GM20000 (cell line): Measurements from ENCODE around the gene SLC39A11.

Experiments
- DNase-seq: peaks from one replicate; pipeline ENCODE4 v3.0.0; 2012; ENCODE audit warnings: low spot score
- TF ChIP-seq, protein P1 (sequence below): IDR thresholded peaks from 2 replicates; pipeline ENCODE4 v1.5.1; 2012; ENCODE audit warnings: mild to moderate bottlenecking, control low read depth; ENCODE audit errors: extremely low read depth, missing control alignments

The SLC39A11 gene

DNA sequence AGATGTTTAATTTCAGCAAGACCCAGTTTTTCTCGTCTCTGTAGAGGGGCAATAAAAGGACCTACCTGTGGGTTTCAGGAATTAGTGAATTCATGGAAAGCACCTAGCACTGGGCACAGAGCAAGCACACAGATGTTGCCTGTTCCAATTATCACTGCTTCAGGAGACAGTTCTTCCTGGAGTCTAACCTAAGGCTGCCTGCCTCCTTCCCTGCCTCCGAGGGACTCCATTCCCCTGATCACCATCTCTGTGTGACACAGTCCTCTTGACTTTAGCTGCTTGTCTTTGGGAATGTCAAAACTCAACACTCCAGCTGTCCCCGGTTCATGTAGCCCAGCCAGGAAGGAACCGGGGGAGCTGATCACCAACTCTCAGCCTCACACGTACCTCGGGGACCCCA lies 474.9 kb downstream of the SLC39A11 start:
- DNase-seq, result no peak
- TF ChIP-seq, protein P1, sequence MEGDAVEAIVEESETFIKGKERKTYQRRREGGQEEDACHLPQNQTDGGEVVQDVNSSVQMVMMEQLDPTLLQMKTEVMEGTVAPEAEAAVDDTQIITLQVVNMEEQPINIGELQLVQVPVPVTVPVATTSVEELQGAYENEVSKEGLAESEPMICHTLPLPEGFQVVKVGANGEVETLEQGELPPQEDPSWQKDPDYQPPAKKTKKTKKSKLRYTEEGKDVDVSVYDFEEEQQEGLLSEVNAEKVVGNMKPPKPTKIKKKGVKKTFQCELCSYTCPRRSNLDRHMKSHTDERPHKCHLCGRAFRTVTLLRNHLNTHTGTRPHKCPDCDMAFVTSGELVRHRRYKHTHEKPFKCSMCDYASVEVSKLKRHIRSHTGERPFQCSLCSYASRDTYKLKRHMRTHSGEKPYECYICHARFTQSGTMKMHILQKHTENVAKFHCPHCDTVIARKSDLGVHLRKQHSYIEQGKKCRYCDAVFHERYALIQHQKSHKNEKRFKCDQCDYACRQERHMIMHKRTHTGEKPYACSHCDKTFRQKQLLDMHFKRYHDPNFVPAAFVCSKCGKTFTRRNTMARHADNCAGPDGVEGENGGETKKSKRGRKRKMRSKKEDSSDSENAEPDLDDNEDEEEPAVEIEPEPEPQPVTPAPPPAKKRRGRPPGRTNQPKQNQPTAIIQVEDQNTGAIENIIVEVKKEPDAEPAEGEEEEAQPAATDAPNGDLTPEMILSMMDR, result no peak

DNA sequence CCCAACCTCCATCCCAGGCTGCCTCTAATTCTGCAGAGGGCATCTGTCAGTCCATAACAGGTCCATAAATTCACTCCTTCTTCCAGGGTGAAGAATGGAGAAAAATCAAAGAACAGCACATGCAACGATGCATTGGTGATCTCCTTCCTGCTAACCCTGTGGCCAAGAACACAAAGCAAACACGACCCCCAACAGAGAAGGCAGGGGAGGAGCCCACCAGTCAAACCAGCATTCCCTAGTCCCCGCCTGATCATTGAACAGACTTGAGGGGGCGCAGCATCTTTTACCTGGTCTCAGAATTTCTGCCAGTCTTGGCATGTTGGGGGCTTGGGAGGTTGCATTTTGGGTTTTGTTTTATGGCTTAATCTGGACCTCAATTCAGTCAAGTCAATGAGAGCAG lies 476.0 kb downstream of the SLC39A11 start:
- TF ChIP-seq, protein P1, result no peak
- no peak for DNase-seq

DNA sequence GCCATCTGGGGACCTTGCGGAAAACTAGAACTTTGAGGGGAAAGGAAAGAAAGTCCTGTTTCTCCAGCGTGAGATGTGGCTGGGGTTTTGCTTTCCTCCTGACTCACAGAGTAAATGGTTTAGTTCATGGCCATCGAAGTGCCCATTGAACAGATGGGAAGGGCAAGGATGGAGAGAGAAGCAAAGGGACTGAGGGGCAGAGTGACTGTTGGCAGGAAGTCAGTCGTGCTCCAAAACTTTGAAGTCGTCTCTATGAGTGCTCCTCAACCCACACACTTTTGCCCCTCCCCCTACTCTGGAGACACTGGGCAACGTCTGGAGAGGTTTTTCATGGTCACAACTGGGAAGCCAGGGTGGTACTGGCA lies 476.9 kb downstream of the SLC39A11 start:
- TF ChIP-seq, protein P1, result no peak
- no peak for DNase-seq

DNA sequence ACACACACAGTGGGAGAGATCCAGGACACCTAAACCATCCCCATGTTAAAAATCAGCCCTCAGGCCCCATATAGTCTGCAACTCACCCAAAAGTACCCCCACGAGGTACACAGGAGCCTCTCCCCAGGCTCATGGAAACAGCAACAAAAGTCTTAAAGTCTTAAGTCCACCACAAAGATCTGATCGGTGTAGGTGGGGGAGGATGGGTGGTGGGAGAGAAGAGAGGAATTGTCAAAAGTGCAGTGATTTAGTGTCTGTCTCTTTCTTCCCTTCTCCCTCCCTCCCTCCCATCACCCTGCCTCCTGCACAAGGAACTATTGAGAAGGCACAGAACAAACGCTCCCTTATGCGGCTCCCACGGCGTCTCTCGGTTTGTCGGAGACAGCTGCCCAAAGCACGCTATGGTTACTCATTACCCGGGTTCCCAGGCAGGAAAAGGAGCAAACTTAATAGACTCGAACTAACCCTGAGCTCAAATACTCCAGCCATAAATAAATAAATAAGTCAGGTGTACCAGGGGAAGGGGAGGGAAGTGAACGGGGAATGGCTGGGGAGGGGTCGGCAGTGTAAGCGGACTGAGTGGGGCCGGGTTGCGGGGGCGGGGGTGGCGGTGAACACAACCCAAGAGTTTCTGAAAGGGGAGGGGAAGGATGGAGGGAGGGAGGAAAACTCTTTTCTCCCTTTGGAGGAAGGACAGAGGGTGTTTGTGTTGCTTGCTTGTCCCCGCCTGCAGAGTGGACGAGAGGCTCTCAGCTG lies 477.4 kb downstream of the SLC39A11 start:
- TF ChIP-seq, protein P1, result no peak
- DNase-seq, result no peak

DNA sequence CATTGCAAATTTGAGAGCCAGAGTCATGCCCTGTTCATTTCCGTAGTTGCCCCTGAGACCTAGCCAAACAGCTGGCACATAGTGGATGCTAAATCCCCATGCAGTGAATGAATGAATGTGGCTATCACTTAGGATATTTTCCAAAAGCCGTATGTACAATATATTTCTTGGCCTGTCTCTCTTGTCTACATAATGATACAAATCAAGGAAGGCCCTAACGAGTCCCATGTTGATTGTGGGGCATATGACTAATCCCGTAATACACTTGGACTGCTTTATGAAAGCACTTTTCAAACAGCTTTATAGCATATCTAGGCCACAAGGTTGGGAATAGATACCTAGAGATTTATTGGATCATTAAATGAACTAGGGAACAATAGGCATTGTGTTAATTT lies 478.0 kb downstream of the SLC39A11 start:
- DNase-seq, result no peak

DNA sequence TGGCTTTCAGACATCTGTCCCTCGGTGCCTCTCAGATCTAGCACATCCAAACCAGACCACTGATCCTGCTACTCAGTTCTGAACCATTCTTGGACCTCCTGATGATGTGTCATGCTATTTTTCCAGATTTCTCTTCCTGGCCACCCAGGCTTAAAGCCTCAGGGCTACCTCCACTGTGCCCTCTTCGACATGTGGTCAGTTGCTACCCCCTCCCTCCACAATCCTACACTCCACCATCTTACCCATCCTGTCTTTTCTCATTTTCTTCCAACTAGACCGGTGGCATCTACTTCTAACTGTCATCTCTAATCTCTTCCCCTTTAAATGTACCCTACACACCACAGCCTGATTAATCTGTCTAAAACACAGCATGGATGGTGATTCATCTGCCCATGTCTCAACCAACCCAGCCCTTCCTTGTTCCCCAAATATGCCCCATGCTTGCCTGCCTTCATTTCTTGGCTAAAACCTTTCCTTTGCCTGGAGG lies 478.6 kb downstream of the SLC39A11 start:
- no peak for DNase-seq
- TF ChIP-seq, protein P1, result no peak

More for the DNA sequence above, 478.0 kb downstream of the SLC39A11 start:
- TF ChIP-seq, protein P1, result no peak

DNA sequence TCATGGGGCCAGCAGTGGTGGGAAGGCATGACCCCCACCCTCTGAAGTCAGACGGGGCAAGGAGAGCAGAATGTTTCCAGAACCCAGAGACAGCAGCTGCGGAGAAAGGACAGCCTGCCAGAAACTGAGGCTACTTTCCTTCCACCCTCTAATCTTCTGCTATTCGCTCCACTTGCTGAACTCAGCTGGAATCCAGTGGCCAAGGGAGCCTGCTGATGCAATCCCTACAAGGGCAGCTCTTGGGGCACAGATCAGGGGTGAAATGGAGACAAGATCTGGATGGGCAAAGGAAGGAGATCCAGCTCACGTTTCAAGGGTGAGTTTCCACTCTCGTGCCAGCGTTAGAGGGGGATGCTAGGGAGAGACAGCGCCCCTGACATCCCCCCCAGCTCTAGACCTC lies 479.1 kb downstream of the SLC39A11 start:
- TF ChIP-seq, protein P1, result no peak
- DNase-seq, result no peak
